ENCODE measurements around the gene OR8B4. TPM values are rescaled to one million over a fixed set of nuclear protein-coding genes. Genes with fewer than 3 reads are reported as not detected.
"Not testable (repeated sequence)": the region's sequence is repeated elsewhere in the genome, so short reads cannot be mapped to it uniquely, and the experiment has no call there.

Gene OR8B4
- total RNA-seq, 4 donors from 2014 or later = not detected

DNA sequence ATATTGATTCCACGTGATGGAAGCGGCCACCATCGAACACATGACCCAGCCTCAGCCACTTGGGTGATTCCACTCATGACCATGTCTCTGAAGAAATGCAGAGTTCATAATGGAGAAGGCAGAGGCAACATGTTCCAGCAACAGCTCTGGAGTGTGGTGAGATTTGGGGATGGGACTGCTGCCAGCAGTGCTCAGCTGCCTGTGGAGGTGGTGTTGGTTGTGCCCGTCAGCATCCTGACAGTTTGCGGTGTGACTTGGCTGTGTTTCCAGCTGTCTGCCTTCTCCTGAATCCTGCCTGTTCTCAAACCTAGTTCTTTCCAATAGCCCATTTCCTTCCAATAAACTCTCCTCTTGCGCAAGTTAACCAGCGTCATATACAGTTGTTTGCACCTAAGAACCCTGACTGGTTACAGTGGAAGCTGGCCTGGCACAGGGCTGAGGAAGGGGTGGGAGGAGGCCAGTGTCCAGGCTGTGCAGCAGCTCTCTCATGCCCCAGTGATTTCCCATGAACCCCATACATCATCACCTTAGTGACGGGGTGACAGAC, 42.8 kb upstream of the OR8B4 start:
- H3K27ac ChIP-seq = no peak overlapping the region
- H3K36me3 ChIP-seq = no peaks in the 10 kb centered on the region
- 70 to 83% methylated on average over 6 to 7 of the region's 8 CpGs for WGBS, 2 donors (ENCODE audit: low coverage in 1 of 2)
- ATAC-seq = no peak
- TF ChIP-seq POLR2AphosphoS5 (IDR thresholded peaks at IDR 0.05) (no peak), POLR2A (IDR thresholded peaks at IDR 0.05) (no peak), EP300 (IDR thresholded peaks at IDR 0.05) (no peak)
- TF ChIP-seq, protein P1, sequence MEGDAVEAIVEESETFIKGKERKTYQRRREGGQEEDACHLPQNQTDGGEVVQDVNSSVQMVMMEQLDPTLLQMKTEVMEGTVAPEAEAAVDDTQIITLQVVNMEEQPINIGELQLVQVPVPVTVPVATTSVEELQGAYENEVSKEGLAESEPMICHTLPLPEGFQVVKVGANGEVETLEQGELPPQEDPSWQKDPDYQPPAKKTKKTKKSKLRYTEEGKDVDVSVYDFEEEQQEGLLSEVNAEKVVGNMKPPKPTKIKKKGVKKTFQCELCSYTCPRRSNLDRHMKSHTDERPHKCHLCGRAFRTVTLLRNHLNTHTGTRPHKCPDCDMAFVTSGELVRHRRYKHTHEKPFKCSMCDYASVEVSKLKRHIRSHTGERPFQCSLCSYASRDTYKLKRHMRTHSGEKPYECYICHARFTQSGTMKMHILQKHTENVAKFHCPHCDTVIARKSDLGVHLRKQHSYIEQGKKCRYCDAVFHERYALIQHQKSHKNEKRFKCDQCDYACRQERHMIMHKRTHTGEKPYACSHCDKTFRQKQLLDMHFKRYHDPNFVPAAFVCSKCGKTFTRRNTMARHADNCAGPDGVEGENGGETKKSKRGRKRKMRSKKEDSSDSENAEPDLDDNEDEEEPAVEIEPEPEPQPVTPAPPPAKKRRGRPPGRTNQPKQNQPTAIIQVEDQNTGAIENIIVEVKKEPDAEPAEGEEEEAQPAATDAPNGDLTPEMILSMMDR (IDR thresholded peaks at IDR 0.05) = no peak
- no peak overlapping the region for H3K4me3 ChIP-seq
- H3K27me3 ChIP-seq = no peaks in the 10 kb centered on the region
- no peaks in the 10 kb centered on the region for H3K9me3 ChIP-seq
- H3K4me1 ChIP-seq = no peaks in the 10 kb centered on the region

GRCh38 chr11:124465368-124465767, 40.7 kb upstream of the OR8B4 start:
- TF ChIP-seq EP300 (IDR thresholded peaks at IDR 0.05) (no peak), POLR2A (IDR thresholded peaks at IDR 0.05) (no peak), POLR2AphosphoS5 (IDR thresholded peaks at IDR 0.05) (no peak)
- TF ChIP-seq, protein P1 (IDR thresholded peaks at IDR 0.05) = no peak
- WGBS, 2 donors (ENCODE audit: low coverage in 1 of 2) = 51 to 86% methylated on average over 3 to 4 of the region's 4 CpGs
- H3K36me3 ChIP-seq = no peaks in the 10 kb centered on the region

GRCh38 chr11:124463990-124464389, 39.3 kb upstream of the OR8B4 start:
- no peaks in the 10 kb centered on the region for H3K27me3 ChIP-seq

More at GRCh38 chr11:124465368-124465767, 40.7 kb upstream of the OR8B4 start:
- Histone ChIP-seq H3K9me3 (no peaks in the 10 kb centered on the region), H3K4me1 (no peaks in the 10 kb centered on the region), H3K27me3 (no peaks in the 10 kb centered on the region), H3K4me3 (no peak overlapping the region), H3K27ac (no peak overlapping the region)
- no peak for ATAC-seq

DNA sequence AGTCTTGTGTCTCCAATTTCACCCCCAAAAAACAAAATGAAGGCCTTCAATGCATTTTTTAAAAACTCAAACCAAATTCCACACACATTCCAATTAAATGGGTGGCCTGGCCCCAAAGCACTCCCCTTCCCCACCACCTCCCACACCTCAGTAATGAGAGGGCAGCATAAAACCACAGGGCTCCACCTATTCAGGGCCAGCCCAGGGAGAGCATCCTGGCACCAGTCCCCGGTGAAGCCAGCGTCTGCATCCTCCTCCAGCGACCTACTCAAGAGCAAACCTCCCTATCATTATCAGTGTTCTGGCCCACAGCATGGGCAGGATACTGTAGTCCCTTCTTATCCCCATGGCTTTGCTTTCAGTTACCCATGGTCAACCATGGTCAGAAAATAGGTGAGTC, 38.7 kb upstream of the OR8B4 start:
- TF ChIP-seq EP300 (IDR thresholded peaks at IDR 0.05) (no peak), POLR2AphosphoS5 (IDR thresholded peaks at IDR 0.05) (no peak)
- 65 to 90% methylated on average over 2 of the region's 3 CpGs for WGBS, 2 donors (ENCODE audit: low coverage in 1 of 2)
- Histone ChIP-seq H3K27me3 (no peaks in the 10 kb centered on the region), H3K4me1 (no peaks in the 10 kb centered on the region), H3K27ac (no peak overlapping the region), H3K9me3 (no peaks in the 10 kb centered on the region), H3K4me3 (no peak overlapping the region), H3K36me3 (no peaks in the 10 kb centered on the region)
- no peak for ATAC-seq

More at GRCh38 chr11:124463990-124464389, 39.3 kb upstream of the OR8B4 start:
- H3K4me3 ChIP-seq = no peak overlapping the region
- no peak overlapping the region for H3K27ac ChIP-seq
- TF ChIP-seq EP300 (IDR thresholded peaks at IDR 0.05) (no peak), POLR2A (IDR thresholded peaks at IDR 0.05) (no peak), POLR2AphosphoS5 (IDR thresholded peaks at IDR 0.05) (no peak)
- TF ChIP-seq, protein P1 (IDR thresholded peaks at IDR 0.05) = no peak
- H3K36me3 ChIP-seq = no peaks in the 10 kb centered on the region
- no peaks in the 10 kb centered on the region for H3K4me1 ChIP-seq
- 51 to 80% methylated on average over 3 to 5 of the region's 5 CpGs for WGBS, 2 donors (ENCODE audit: low coverage in 1 of 2)
- no peaks in the 10 kb centered on the region for H3K9me3 ChIP-seq
- ATAC-seq = no peak

GRCh38 chr11:124460459-124460858, 35.8 kb upstream of the OR8B4 start:
- Histone ChIP-seq H3K27me3 (no peaks in the 10 kb centered on the region), H3K36me3 (no peaks in the 10 kb centered on the region), H3K27ac (no peak overlapping the region), H3K4me1 (no peaks in the 10 kb centered on the region), H3K4me3 (no peak overlapping the region), H3K9me3 (no peaks in the 10 kb centered on the region)
- TF ChIP-seq POLR2AphosphoS5 (IDR thresholded peaks at IDR 0.05) (no peak), POLR2A (IDR thresholded peaks at IDR 0.05) (no peak), EP300 (IDR thresholded peaks at IDR 0.05) (no peak)
- TF ChIP-seq, protein P1 (IDR thresholded peaks at IDR 0.05) = no peak
- no peak for ATAC-seq
- 73% methylated on average over 1 of the region's 1 CpG; no CpG with 5 or more reads in 1 of the 2 donors for WGBS, 2 donors (ENCODE audit: low coverage in 1 of 2)

- not testable (repeated sequence) for H3K4me3 ChIP-seq, H3K27me3 ChIP-seq, H3K36me3 ChIP-seq, H3K4me1 ChIP-seq, H3K27ac ChIP-seq, ATAC-seq, H3K9me3 ChIP-seq
- 50 to 75% methylated on average over 1 to 6 of the region's 7 CpGs for WGBS, 2 donors (ENCODE audit: low coverage in 1 of 2)
These were observed 34.7 kb upstream of the OR8B4 start for GRCh38 chr11:124459379-124459778.
